HG03342 (cell line): Measurements from ENCODE around the gene ZFP2.
A peak's percentile ranks its signal among the peaks of the same experiment; 100 is the strongest.
"Not testable (repeated sequence)": the region's sequence is repeated elsewhere in the genome, so short reads cannot be mapped to it uniquely, and the experiment has no call there.

Experiments
- ATAC-seq: cut with Tn5 transposase; IDR thresholded peaks from one replicate; pipeline ENCODE4 v1.9.1; 2021; ENCODE audit warnings: mild to moderate bottlenecking, moderate library complexity; ENCODE audit not compliant: unreplicated experiment

The ZFP2 gene

DNA sequence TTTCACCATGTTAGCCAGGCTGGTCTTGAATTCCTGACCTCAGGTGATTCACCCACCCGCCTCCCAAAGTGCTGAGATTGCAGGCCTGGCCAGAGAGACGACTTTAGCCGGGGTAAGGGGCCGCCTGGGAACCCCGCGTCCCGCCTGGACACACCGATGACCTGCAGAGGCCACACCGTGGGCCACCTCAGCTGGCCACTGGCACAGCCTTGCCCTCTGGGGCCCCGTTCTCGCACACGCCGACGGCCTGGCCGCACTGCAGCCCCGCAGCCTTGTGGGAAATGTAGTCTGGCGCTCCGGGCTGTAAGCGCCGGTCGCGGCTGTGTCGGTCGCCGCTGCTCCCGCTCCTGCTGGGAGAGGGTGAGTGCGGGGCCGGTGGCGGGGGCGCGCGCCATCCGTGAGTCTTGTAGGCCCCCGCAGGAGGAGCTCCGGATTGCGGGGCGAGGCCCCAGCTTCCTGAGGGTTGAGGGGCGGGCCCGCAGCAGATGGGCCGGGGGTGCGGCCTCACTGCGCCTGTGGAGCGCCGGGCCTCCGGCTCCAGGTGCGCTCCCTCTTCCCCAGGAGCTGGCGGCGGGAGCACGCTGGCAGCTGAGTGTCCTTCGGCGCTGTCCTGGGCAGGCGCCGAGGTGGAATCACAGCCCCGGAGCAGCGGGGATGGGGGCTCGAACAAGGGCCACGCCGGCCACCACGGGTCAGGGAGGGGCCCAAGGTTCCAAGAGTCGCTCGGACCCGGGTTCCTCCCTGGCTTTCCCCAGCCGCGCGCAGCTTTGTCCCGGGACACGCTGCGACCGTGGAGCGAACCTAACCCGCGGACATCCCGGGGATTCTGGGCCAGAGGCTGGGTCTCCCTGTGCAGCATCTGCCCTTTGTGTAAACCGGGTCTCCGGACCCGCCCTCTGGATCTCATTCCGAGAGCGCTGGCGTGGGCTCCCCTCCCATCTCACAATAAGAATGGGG is at the start of gene ZFP2:
Gene ZFP2 (plus strand): TSS at position 299 of the 957 bp plus-strand sequence. CDS start 35,401 bp downstream, outside the sequence.
- no peak for ATAC-seq

DNA sequence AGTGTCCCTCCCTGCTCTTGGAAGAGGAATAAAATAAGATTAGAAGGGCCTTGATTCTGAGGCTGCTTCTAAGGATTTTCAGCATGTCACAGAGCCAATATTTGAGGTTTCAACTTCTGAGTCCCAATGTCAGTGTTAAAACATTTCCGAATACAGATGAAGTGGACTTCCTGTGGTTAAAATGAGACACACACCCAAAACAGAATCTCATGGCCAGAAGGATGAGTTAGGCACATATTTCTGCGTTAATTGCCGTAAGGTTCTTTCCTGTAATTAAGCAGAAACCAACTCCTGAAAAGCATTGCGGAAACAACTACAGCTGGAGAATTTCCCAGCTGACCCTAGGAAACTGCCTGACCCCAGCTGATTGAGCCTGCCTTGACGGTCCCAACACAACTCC is 46.4 kb upstream of the ZFP2 start:
- no peak for ATAC-seq

DNA sequence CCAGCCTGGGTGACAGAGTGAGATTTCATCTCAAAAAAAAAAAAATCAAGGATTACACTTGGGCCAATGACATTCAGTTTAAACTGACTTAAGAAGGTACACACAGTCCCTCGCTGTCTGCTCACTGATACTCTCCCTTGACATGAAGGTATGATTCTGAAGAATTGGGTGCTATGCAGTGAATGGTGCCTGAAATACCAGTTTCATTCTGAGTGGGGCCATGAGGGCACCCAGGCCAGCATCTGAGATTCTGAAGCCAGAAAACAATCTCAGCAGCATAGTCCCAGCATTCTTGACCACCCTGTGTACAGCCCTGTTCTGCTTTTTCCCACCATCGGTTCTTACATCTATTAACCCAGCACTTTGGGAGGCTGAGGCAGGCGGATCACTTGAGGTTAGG is 43.8 kb upstream of the ZFP2 start:
- no peak for ATAC-seq

DNA sequence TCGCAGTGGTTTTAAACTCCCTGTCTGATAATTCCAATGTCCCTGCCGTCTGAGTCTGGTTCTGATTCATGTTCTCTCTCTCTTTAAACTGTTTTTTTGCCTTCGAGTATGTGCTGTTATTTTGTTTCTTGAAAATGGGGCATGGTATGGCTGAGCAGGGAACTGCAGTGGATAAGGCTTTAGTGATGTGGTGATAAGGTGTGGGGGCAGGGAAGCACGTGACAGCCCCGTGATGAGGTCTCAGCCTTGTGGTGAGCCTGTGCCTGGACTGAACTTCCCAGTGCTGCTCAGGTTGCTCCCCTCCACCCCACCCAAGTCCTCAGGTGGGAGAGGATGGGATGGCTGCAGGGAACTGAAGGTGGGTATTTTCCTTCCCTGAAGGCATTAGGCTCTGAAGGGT is 41.4 kb upstream of the ZFP2 start:
- ATAC-seq = no peak

DNA sequence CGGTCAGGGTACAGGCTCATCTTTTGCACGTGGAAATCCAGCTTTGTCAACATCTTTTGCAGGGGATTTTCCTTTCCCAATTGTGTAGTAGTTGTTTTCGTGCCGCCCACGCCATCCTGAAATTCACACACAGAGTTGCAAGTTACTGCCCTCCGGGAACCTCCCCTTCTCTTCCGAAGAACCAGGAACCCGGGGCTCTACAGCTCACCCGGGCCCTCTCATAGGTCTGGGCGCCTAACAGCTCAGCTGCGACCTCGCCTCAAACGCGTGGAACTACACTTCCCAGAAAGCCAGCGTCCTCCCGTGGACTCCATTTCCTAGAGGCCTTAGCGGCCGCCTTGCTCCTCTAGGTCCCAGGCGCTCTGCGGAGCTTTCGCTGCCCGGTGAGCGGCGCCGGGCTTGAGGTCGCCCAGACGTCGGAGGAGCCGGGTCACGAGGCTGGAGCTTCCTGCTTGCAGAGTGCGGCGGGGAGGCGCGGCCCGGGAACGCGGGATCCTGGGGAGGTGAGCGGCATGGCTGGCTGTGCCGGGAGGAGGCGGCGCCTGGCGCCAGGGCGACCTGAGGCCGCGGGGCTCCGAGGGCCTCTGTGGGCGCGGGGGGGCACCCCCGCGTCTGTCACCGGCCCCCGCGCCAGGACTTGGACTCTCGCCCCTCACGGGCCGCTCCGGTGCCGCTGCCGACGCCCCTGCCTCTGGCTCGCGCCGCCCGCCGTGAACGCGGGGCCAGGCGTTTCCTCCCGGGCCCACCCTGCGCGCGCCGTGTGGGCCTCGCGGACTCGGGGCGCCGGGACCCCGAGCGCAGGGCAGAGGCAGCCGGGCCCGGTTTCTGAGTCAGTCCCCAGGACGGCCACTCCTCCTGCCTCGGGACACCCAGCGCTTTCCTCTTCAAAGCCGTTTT is 35.8 kb upstream of the ZFP2 start, which contains the start of gene ZNF354B:
Gene ZNF354B (plus strand): TSS at position 329 of the 897 bp plus-strand sequence. CDS start 1,095 bp downstream, outside the sequence.
- peak; percentile 99 for ATAC-seq

DNA sequence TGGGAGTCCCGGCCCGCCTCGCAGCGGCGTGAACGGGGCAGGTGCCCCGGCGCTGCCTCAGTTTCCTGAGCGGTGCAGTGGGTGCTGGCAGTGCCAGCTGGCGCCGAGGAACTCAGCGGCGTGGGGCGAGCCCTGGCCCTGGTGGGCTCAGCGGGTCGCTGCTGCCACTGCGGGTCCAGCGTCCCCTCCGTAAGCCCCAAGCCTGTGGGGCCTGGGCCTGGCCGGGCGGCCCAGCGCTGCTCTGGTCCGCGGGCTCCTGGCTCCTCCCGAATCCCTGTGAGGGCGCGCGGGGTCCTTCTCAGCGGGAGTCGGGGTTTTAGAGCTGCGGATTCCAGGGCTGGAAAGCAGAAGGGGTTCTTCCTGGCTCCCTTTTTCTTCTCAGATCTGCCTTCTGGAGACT is 35.1 kb upstream of the ZFP2 start:
- ATAC-seq = not testable (repeated sequence)

DNA sequence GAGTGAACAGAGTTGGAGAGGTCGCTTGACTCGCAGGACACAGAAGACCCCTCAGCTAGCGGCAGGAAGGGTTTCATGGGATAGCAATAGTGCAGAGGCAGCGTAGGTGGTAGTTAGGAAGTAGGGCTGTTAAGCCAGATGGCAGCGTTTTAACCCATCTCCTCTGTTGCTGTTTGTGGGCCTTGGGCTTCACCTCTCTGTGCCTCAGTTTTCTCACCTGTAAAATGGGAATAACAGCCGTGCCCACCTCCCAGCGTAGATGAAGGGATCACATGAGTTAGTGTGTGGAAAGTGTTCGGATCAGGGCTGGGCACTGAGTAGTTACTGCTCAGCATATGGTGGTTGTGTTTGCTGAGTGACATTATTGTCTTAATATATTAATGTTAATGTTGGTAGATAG is 34.1 kb upstream of the ZFP2 start:
- ATAC-seq = no peak

DNA sequence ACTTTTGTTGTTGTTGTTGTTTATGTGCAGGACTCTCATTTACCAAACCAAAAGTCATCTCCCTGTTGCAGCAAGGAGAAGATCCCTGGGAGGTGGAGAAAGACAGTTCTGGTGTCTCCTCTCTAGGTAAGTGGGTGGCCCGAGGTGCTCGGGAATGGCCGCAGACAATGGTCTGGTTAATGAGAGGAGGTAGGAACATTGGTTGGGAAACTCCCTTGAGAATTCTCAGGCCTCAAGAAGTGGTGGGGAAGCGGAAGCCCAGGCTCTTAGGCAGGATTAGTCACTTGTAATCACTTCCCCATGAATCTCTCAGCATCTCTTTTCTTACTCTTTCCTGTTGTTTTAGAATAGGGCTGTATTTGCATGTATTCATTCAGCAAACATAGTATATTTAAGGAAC is 28.8 kb upstream of the ZFP2 start:
- no peak for ATAC-seq

DNA sequence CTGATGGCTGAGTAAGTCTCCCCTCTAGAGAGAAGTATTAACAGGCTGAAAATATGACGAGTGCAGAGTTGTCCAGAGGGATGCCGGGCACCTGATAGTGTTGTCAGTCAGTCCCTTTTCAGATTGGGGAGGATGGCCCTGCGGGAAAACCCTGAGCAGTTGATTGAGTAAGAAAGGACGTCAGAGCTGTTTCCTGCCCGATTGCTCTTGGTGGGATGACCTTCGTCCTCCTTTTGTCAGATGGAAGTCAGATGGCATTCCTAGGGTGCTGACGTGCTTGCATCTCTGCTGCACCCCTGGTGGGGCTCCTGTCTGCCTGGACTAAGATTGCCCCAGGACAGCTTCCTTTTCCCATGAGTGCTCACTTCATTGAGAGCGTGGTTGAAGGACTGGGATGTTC is 26.1 kb upstream of the ZFP2 start:
- ATAC-seq = no peak

DNA sequence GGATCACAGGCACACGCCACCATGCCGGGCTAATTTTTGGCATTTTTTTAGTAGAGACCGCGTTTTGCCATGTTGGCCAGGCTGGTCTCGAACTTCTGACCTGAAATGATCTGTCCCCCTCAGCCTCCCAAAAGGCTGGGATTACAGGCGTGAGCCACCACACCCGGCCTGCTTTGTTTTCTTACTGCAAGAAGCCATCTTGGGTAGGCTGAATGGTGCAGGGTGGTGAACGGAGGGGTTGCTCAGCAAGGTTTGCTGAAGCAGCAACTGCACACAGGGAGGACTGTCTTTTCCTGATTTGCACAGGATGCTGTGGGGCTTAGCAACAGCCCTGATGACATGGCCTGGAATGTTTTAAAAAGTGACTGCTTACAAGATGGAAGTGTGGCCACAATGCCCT is 25.3 kb upstream of the ZFP2 start:
- ATAC-seq = no peak

DNA sequence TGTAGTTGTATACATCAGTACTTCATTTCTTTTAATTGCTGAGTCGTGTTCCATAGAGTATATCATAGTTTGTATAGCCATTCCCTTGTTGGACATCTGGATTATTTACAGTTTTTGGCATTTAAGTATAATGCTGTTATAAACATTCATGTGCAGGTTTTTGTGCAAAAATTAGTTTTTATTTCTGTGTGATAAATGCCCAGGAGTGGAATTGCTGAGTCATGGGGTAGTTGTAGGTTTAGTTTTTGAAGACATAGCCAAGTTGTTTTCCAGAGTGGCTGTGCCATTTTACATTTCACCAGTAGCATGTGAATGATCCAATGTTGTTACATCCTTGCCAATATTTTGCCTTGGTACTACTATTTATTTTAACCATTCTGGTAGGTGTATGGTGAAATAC is 23.4 kb upstream of the ZFP2 start:
- ATAC-seq = no peak

DNA sequence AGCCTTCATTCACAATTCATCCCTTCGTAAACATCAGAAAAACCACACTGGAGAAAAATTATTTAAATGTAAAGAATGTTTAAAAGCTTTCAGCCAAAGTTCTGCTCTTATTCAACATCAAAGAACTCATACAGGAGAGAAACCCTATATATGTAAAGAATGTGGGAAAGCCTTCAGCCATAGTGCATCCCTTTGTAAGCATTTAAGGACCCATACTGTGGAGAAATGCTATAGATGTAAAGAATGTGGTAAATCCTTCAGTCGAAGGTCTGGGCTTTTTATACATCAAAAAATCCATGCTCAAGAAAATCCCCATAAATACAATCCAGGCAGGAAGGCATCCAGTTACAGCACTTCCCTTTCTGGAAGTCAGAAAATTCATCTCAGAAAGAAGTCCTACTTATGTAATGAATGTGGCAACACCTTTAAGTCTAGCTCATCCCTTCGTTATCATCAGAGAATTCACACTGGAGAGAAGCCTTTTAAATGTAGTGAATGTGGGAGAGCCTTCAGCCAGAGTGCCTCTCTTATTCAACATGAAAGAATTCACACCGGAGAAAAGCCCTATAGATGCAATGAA is 12.5 kb upstream of the ZFP2 start:
- not testable (repeated sequence) for ATAC-seq

DNA sequence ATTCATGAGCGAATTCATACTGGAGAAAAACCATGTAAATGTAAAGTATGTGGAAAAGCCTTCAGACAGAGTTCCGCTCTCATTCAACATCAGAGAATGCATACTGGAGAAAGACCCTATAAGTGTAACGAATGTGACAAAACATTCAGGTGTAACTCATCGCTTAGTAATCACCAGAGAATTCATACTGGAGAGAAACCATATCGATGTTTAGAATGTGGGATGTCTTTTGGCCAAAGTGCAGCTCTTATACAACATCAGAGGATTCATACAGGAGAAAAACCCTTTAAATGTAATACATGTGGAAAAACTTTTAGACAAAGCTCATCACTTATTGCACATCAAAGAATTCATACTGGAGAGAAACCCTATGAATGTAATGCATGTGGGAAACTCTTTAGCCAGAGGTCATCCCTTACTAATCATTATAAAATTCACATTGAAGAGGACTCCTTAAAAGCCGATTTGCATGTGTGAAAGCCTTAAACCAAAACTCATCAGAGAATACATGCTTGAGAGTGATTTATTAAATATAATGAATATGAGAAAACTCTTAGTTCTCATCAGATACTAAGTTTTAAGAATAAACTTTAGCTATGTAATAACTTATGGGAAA is 11.8 kb upstream of the ZFP2 start:
- no peak for ATAC-seq

DNA sequence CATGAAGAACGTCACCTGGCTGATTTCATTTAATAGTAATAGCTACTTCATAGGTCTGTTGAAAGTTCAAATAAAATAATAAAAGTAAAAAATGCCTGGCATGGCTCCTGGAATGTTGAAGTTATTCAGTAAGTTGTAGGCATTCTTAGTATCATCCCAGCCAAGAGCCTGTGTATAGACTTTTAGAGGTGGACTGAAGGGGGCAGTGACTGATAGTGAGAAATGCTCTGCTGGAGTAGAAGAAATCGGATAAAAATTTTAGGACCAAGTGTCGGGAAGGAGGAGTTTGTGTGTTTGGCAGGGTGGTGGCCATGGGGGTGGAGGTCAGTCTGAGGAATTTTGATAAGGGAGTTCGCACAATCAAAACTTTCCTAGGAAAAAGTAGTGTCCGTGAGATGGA is 3.6 kb downstream of the ZFP2 start:
- no peak for ATAC-seq

DNA sequence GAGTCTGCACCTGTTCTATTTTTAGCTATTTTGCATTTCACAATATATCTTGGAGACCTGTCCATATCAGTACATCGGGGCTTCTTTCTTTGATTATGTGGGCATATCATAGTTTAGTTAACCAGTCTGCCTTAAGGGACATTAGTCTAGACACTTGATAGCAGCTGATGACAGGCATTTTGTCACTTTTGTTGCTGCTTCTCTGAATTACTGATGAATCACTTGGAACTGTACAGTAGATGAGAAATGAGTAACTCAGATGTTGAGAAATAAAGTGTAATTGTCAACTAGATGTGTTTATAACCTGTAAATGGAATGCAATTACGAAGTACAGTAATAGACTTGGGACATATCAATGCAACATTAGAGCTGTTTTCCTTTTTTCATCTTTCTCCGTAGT is 7.1 kb downstream of the ZFP2 start:
- ATAC-seq = no peak

DNA sequence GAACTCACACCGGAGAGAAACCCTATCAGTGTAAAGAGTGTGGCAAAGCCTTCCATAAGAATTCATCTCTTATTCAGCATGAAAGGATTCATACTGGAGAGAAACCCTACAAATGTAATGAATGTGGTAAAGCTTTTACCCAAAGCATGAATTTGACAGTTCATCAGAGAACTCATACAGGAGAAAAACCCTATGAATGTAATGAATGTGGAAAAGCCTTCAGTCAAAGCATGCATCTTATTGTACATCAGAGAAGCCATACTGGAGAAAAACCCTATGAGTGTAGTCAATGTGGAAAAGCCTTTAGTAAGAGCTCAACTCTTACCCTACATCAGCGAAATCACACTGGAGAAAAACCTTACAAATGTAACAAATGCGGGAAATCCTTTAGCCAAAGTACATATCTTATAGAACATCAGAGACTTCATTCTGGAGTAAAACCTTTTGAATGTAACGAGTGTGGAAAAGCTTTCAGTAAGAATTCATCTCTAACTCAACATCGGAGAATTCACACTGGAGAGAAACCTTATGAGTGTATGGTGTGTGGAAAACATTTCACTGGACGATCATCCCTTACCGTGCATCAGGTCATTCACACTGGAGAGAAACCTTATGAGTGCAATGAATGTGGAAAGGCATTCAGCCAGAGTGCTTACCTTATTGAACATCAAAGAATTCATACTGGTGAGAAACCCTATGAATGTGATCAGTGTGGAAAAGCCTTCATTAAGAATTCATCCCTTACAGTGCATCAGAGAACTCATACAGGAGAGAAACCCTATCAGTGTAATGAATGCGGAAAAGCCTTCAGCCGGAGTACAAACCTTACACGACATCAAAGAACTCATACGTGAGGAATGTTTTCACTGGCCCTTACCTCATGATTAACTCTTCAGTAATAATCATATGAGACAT is 36.4 kb downstream of the ZFP2 start:
- ATAC-seq = no peak

DNA sequence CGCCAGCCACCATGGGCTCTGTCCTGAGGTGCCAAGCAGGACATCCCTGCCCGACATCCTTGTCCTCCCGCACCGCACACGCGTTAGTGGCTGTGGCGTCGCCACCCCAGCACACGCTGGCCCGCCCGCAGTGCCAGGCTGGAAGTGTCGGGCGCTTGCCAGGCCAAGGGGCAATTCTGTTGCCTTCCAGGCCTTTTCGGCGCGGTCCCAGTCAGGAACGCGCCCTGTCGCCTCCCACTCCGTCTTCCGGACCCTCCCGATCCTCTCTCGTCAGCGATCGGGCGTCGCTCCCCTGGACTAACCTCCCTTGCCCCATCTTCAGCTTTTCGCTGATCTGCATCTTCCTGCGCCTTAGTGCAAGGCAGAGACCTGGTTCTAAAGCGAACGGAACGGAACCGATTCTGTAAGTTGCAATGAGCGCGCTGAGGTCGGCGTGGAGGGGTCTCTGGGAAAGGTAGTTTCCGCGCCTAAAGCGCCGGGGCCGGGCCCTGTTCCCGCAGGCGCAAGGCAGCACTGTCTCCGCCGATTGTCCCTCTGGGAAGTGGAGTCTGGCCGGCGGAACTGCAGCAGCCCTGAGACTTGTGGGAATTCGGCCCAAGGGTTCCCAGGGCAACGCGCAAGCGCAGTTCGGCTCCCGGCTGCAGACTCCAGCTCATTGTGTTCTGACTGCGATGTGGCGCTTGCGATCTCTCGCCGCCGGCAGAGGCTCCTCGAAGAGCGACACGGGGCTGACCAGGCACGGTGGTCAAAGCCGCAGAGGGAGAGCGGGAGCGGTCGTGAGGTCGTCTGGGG is 45.1 kb downstream of the ZFP2 start, which contains the start of gene ZNF454:
Gene ZNF454 (plus strand): TSS at position 630 of the 792 bp plus-strand sequence. CDS start 1,594 bp downstream, outside the sequence.
- ATAC-seq = no peak

DNA sequence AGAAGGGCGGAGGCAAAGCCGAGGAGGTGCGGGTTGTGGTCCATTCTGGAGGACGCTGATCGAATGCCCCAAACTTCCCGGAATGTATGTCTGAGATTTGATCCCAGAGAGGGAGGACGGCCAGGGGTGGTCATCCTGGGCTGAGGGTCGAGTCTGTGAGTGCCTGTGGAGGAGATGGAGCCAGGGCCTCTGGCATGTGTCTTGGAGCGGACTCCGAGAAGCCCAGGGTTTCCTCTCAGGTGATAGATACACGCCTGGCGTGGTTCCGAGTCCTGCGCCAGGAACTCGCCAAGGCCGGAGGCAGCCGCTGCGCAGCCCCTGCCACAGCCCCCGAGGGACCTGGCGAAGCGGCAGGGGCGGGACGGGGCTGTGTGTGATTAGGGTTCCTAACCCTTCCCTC is 45.6 kb downstream of the ZFP2 start:
- ATAC-seq = no peak
